UCSD-AML1 (cell line): Measurements from ENCODE around the gene PPP1R8.
A peak's percentile ranks its signal among the peaks of the same experiment; 100 is the strongest.
"Not testable (repeated sequence)": the region's sequence is repeated elsewhere in the genome, so short reads cannot be mapped to it uniquely, and the experiment has no call there.

Experiments used
- DNase-seq: peaks from one replicate; lab custom pipeline; 2025; ENCODE audit not compliant: unreplicated experiment; lab: John Stamatoyannopoulos, UW

Gene PPP1R8

GRCh38 chr1:27830621-27831440 lies at the start of gene PPP1R8:
PPP1R8 (plus strand) TSS chr1:27830782; CDS start chr1:27830836, 54 bp downstream.
- peak; percentile 94 for DNase-seq

GRCh38 chr1:27782950-27783349 lies 47.6 kb upstream of the PPP1R8 start:
- no peak for DNase-seq

DNA sequence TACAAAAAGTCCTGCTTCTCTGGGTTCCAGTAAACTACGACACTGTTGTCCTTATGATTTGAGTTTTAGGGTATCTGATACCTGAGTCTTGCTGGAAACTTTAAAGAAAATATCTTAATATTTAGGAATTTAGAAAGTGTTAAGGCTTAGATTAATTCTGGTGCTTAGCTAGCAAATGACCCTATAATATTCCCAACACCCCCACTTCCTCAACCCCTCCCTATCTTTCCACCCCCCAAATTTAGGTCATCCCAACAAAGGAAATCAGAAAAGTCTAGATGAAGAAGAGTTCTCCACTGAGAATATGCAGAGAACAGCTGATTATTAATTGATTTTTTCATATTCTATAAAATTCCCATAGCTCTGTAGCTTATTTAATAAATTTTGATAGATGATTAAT lies 45.9 kb upstream of the PPP1R8 start:
- DNase-seq, result no peak

DNA sequence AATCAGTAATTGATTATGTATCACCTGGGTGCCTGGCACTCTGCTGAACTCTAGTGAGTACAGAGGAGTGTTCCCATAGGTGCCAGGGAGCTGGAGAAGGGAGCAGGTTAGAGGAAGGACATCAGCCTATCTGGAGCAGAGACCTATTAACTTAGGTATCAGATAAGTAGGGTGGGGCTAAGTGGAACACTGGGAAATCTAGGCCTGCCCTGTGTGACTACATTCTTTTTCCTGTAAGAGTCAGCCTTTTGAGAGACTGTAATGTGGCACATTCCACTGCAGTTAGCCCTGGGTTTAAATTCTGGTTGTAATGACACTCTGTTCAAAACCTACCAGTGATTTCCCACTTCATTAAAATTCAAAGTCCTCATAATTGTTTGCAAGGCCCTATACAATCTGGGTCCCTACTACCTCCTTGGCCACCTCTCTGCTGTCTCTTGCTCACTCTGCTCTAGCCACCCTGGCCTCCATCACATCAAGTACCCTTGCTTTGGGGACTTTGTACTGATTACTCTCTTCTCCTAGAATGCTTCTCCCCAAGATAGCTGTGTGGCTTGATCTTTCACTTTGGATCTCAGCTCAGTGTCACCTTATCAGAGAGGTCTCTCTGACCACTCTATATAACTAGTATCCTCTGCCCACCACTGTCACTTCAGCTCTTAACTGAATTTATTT lies 44.7 kb upstream of the PPP1R8 start:
- no peak for DNase-seq

- no peak for DNase-seq
These were observed 42.7 kb upstream of the PPP1R8 start for GRCh38 chr1:27787895-27788294.

- DNase-seq, result no peak
These were observed 41.0 kb upstream of the PPP1R8 start for GRCh38 chr1:27789540-27790041.

DNA sequence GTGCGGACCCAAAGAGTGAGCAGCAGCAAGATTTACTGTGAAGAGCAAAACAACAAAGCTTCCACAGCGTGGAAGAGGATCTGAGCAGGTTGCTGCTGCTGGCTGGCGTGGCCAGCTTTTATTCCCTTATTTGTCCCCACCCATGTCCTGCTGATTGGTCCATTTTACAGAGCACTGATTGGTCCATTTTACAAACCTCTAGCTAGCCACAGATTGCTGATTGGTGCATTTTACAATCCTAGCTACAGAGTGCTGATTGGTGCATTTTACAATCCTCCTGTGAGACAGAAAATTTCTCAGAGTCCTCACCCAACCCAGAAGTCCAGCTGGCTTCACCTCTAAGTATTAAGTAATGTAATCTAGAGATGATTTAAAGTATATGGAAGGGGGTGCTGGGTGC lies 40.3 kb upstream of the PPP1R8 start:
- DNase-seq, result not testable (repeated sequence)

DNA sequence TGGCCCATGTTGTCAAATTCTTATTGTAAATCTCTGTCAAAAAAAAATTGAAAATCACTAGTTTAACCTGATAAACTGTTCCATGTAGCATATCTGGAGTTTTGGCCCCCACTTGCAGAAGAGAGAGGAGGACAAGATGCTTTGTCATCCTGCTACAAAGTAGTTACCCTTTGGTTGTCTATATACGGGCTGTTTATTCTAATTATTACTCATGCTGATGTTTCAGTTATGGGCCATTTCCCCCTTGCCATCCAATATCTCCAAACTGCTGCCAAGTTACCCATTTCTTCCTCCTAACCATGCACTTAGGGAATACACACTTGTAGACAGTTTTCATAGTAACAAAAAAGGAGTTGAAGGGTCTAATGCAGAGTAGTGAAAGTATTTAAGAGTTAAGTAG lies 35.0 kb upstream of the PPP1R8 start:
- no peak for DNase-seq

DNA sequence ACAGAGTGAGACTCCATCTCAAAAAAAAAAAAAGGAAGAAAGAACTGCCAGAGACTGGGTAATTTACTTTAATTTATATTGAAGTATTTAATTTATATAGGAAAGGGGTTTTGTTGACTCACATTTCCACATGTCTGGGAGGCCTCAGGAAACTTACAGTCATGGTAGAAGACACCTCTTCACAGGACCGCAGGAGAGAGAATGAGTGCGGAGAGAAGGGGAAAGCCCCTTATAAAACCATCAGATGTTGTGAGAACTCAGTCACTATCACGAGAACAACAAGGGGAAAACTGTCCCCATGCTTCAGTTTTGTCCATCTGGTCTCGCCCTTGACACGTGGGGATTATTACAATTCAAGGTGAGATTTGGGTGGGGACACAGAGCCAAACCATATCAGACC lies 25.8 kb upstream of the PPP1R8 start:
- no peak for DNase-seq

- DNase-seq, result no peak
These were observed 23.8 kb upstream of the PPP1R8 start for GRCh38 chr1:27806758-27807157.

DNA sequence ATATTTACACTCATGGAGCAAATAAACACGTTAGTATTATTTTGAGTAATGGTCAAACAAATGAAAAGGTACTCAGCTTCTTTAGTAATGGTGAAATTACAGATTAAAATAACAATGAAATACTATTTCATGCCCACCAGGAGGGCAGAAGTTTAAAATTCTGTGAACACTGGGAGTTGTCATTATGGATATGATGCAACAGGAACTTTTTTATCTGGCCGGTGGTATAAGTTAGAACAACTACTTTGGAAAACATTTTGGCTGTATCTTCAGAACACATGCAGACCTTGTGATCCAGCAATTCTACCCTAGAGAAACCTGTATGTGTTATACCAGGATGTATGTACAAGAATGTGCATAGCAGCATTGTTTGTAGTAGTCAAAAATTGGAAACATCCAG lies 23.2 kb upstream of the PPP1R8 start:
- no peak for DNase-seq

- not testable (repeated sequence) for DNase-seq
These were observed 22.5 kb upstream of the PPP1R8 start for GRCh38 chr1:27808131-27808530.

DNA sequence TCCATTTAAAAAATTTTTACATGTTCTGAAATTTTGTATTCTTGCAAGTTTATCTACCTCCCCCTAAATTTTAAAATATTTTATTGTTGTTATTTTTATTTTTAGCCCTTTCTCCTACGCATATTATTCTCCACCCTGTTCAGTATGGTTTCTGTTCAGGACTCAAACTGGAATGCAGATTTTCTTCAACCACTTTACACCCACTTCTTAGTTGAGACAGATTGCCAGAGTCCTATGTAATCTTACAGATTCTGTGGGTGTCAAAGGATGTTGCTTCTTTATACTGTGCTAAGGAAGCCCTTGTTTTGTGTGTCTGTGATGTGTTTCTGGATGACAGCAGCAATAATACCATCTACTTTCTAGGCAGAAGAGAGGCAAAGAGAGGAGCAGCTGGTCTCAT lies 20.7 kb upstream of the PPP1R8 start:
- no peak for DNase-seq

DNA sequence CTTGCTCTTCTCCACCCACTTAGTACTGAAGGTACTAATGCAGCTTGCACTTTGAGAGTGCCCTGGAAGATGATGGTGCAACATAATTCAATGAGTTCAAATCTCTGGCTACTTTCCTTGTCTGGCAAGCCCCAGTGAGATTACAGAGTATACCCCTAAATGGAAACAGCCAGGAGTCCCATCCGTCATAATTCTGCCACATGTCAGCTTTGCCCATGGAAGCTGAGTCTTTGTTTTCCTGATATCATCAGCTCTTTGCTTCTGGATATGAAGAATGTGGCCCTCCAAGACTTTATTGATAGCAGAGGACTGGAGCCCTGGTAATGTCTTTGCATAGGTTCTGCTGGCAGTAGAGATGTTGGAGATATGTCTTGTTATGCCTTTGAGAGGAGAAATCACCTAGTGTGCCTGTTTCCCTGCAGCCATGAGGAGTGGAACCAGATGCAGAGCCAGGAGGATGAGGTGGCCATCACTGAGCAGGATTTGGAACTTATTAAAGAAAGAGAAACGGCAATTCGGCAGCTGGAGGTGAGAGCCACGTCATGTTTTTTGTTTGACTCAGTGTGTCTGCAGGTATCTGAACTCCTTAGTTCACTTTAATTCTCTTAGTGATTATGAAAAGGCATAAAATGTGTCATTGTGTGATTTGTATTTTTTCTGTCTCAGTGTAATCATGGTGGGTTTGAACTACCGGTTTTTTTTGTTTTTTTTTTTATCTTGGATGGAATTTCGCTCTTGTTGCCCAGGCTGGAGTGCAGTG lies 18.7 kb upstream of the PPP1R8 start:
- no peak for DNase-seq

- no peak for DNase-seq
These were observed 13.5 kb upstream of the PPP1R8 start for GRCh38 chr1:27816921-27817630.

GRCh38 chr1:27821761-27822315 lies 8.7 kb upstream of the PPP1R8 start:
- DNase-seq, result no peak

GRCh38 chr1:27823784-27824183 lies 6.8 kb upstream of the PPP1R8 start:
- no peak for DNase-seq

- DNase-seq, result no peak
These were observed 6.2 kb upstream of the PPP1R8 start for GRCh38 chr1:27824411-27824810.

DNA sequence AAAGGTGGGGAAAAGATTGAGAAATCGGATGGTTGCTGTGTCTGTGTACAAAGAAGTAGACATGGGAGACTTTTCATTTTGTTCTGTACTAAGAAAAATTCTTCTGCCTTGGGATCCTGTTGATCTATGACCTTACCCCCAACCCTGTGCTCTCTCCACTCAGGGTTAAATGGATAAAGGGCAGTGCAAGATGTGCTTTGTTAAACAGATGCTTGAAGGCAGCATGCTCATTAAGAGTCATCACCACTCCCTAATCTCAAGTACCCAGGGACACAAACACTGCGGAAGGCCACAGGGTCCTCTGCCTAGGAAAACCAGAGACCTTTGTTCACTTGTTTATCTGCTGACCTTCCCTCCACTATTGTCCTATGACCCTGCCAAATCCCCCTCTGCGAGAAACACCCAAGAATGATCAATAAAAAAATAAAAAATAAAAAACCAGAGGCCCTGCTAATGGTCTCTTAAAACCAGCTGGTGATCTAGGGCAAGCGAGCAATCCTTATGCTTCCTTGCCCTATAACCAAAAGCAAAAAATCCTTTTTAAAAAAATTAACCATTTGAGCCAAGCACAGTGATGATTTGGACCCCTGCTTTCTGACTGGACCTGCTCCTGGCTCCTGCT lies 1.1 kb upstream of the PPP1R8 start:
- not testable (repeated sequence) for DNase-seq
